HG03139 (cell line): ENCODE results near the gene DNAJC19.
"Not testable (repeated sequence)": the region's sequence is repeated elsewhere in the genome, so short reads cannot be mapped to it uniquely, and the experiment has no call there.

ENCODE experiments used
- ATAC-seq: cut with Tn5 transposase; IDR thresholded peaks from one replicate; pipeline ENCODE4 v1.9.1; 2021; ENCODE audit not compliant: unreplicated experiment

DNAJC19 gene

GRCh38 chr3:180989291-180990163 lies at the start of gene DNAJC19:
TSS of gene DNAJC19 (minus strand) at chr3:180989736. CDS start at chr3:180989602, 134 bp downstream.
- peak; percentile 96 for ATAC-seq

GRCh38 chr3:181030948-181031347 lies 41.4 kb upstream of the DNAJC19 start:
- ATAC-seq = no peak

GRCh38 chr3:181025204-181025603 lies 35.7 kb upstream of the DNAJC19 start:
- no peak for ATAC-seq

- ATAC-seq = no peak
Observed at GRCh38 chr3:181017690-181018089, 28.2 kb upstream of the DNAJC19 start.

- no peak for ATAC-seq
Observed at GRCh38 chr3:181009225-181009624, 19.7 kb upstream of the DNAJC19 start.

- no peak for ATAC-seq
Observed at GRCh38 chr3:181008796-181009195, 19.3 kb upstream of the DNAJC19 start.

GRCh38 chr3:181007262-181007661 lies 17.7 kb upstream of the DNAJC19 start:
- ATAC-seq = no peak

GRCh38 chr3:181006541-181006940 lies 17.0 kb upstream of the DNAJC19 start:
- no peak for ATAC-seq

GRCh38 chr3:181003469-181003868 lies 13.9 kb upstream of the DNAJC19 start:
- ATAC-seq = not testable (repeated sequence)

- not testable (repeated sequence) for ATAC-seq
Observed at GRCh38 chr3:181002331-181002730, 12.8 kb upstream of the DNAJC19 start.

- no peak for ATAC-seq
Observed at GRCh38 chr3:180996415-180996932, 6.9 kb upstream of the DNAJC19 start.

- no peak for ATAC-seq
Observed at GRCh38 chr3:180990505-180990904, 969 bp upstream of the DNAJC19 start.

- ATAC-seq = no peak
Observed at GRCh38 chr3:180987344-180987743, 2.2 kb downstream of the DNAJC19 start.

- not testable (repeated sequence) for ATAC-seq
Observed at GRCh38 chr3:180986366-180986765, 3.2 kb downstream of the DNAJC19 start.

GRCh38 chr3:180983136-180983535 lies 6.4 kb downstream of the DNAJC19 start:
- no peak for ATAC-seq

- ATAC-seq = no peak
Observed at GRCh38 chr3:180981912-180982311, 7.6 kb downstream of the DNAJC19 start.

- ATAC-seq = no peak
Observed at GRCh38 chr3:180980611-180981010, 8.9 kb downstream of the DNAJC19 start.

GRCh38 chr3:180979961-180980360 lies 9.6 kb downstream of the DNAJC19 start:
- no peak for ATAC-seq

GRCh38 chr3:180977498-180977897 lies 12.0 kb downstream of the DNAJC19 start:
- no peak for ATAC-seq

GRCh38 chr3:180974286-180974685 lies 15.2 kb downstream of the DNAJC19 start:
- no peak for ATAC-seq

GRCh38 chr3:180973543-180973942 lies 16.0 kb downstream of the DNAJC19 start:
- peak; percentile 50 for ATAC-seq

- ATAC-seq = no peak
Observed at GRCh38 chr3:180970931-180971330, 18.6 kb downstream of the DNAJC19 start.
